SK-N-MC (cell line): ENCODE data around the gene CD74.

Experiments used
- EZH2 ChIP-seq: fragments of 200-600 bp; sonication (generic); IDR thresholded peaks from one replicate; pipeline ENCODE4 v1.6.1; 2017; ENCODE audit warnings: antibody characterized with exemption
- FOXP2 ChIP-seq: optimal IDR thresholded peaks from 2 replicates; pipeline ENCODE3; 2011; ENCODE audit warnings: mild to moderate bottlenecking, moderate library complexity; ENCODE audit not compliant: insufficient read depth; ENCODE audit errors: extremely low read length, control extremely low read depth
- POLR2AphosphoS5 ChIP-seq: IDR thresholded peaks from 2 replicates; pipeline ENCODE4 v1.6.1; 2012; ENCODE audit warnings: mild to moderate bottlenecking, low read depth, low read length, borderline replicate concordance

GRCh38 chr5:150442699-150443080 lies 30.0 kb upstream of the CD74 start:
- TF ChIP-seq EZH2 (no peak), POLR2AphosphoS5 (peak; percentile 57; the same call in 1 of the 2 replicates), FOXP2 (no peak)
